Measurements from ENCODE around the gene BICC1. TPM values are rescaled to one million over a fixed set of nuclear protein-coding genes. Genes with fewer than 3 reads are reported as not detected.

The BICC1 gene
- total and polyA plus RNA-seq, 2 of the 8 experiments (the other 6 are each of a cell fraction or from before 2014, with no cell fraction given) = 0.20 to 0.73 TPM

- Histone ChIP-seq H2AFZ (ENCODE audit: low read length) (no peak overlapping the region), H3K56ac (replicated peaks; ENCODE audit: insufficient read length, low read depth, low read length) (no peak overlapping the region), H3K4me3 (ENCODE audit: extremely low read depth in 1 of 4, insufficient read depth in 2 of 4, low read depth in 3 of 4, low read length in 4 of 4) (no peak overlapping the region), H3K18ac (ENCODE audit: extremely low read depth, low read length) (no peak overlapping the region), H4K91ac (replicated peaks; ENCODE audit: insufficient read length, low read length) (no peak overlapping the region), H3K9ac (replicated peaks in 1 of 4; ENCODE audit: extremely low read depth in 1 of 4, low read depth in 3 of 4, low read length in 3 of 4) (no peak overlapping the region), H3K23ac (ENCODE audit: insufficient read length) (no peak overlapping the region), H2BK120ac (replicated peaks; ENCODE audit: low read depth, low read length) (no peak overlapping the region), H3K79me1 (ENCODE audit: low read depth, low read length) (no peaks in the 10 kb centered on the region), H3K27me3 (replicated peaks in 1 of 4; ENCODE audit: control insufficient read depth in 3 of 4, extremely low read depth in 1 of 4, insufficient read depth in 3 of 4, low read length in 3 of 4) (no peaks in the 10 kb centered on the region), H3K9me3 (ENCODE audit: insufficient read depth in 2 of 2, low read depth in 1 of 2, low read length in 1 of 2) (peaks cover 16 to 17% of the 10 kb centered on the region in 2 experiments; a peak in 2 of 4 replicates), H3K27ac (ENCODE audit: low read depth, low read length) (no peak overlapping the region), H3K4me1 (replicated peaks in 1 of 4; ENCODE audit: control insufficient read depth in 3 of 4, insufficient read depth in 4 of 4, low read length in 3 of 4) (no peaks in the 10 kb centered on the region), H3K4ac (replicated peaks; ENCODE audit: insufficient read length, low read depth, low read length) (no peak overlapping the region), H4K8ac (ENCODE audit: extremely low read depth, insufficient read depth, low read length) (no peak overlapping the region), H3K4me2 (ENCODE audit: insufficient read depth in 1 of 2, low read depth in 2 of 2, low read length in 2 of 2) (no peak overlapping the region), H2BK15ac (ENCODE audit: low read length) (no peak overlapping the region), H2AK5ac (ENCODE audit: low read depth, low read length) (no peak overlapping the region), H4K20me1 (replicated peaks in 1 of 2; ENCODE audit: control insufficient read depth in 1 of 2, insufficient read depth in 2 of 2, low read length in 2 of 2) (no peaks in the 10 kb centered on the region), H2BK5ac (ENCODE audit: low read depth, low read length) (no peak overlapping the region), H3K14ac (ENCODE audit: insufficient read length) (no peak overlapping the region), H2BK12ac (ENCODE audit: low read depth, low read length) (no peak overlapping the region), H3K79me2 (ENCODE audit: control insufficient read depth in 1 of 2, insufficient read depth in 2 of 2, low read length in 2 of 2) (no peaks in the 10 kb centered on the region), H3K23me2 (ENCODE audit: low read depth, low read length) (no peaks in the 10 kb centered on the region), H2BK20ac (ENCODE audit: low read length) (no peak overlapping the region), H3K36me3 (ENCODE audit: control insufficient read depth in 2 of 4, insufficient read depth in 4 of 4, low read length in 3 of 4) (no peaks in the 10 kb centered on the region), H4K5ac (ENCODE audit: insufficient read length, low read depth, low read length) (no peak overlapping the region)
- 92% methylated on average over 3 of the region's 3 CpGs; no CpG with 5 or more reads in 1 of the 2 experiments for WGBS, 2 experiments (ENCODE audit: extremely low coverage in 1 of 2, insufficient coverage in 1 of 2, insufficient read length in 1 of 2, insufficient replicate concordance in 2 of 2, low coverage in 1 of 2, low lambda C conversion rate in 2 of 2, missing lambda C conversion rate in 1 of 2)
- ChIA-PET CTCF (ENCODE audit: partially characterized antibody) (no interaction called here), POLR2A (ENCODE audit: partially characterized antibody) (no interaction called here)
- DNase-seq (ENCODE audit: low read depth in 1 of 2, low spot score in 2 of 2) = no peak
- no peak for FAIRE-seq
- TF ChIP-seq KDM5A (IDR thresholded peaks at IDR 0.05; ENCODE audit: low read length) = no peak
- no peak for TF ChIP-seq KDM4A (IDR thresholded peaks at IDR 0.05; ENCODE audit: low read depth, low read length, severe bottlenecking)
- no peak for TF ChIP-seq BCL11A (IDR thresholded peaks at IDR 0.05; ENCODE audit: low read depth in 2 of 2, low read length in 2 of 2)
- TF ChIP-seq USF2 (IDR thresholded peaks at IDR 0.05; ENCODE audit: low read length) = no peak
These were observed 218.6 kb downstream of the BICC1 start for GRCh38 chr10:58731276-58731675.
